BJ (cell line): ENCODE results near the gene PLA2G2E. TPM values are rescaled to one million over a fixed set of nuclear protein-coding genes. Genes with fewer than 3 reads are reported as not detected.
"Not testable (repeated sequence)": the region's sequence is repeated elsewhere in the genome, so short reads cannot be mapped to it uniquely, and the experiment has no call there.

Source experiments
- CTCF ChIA-PET: fragments of 350-600 bp; formaldehyde crosslinking; extraction: SDS; loops from one replicate; lab custom pipeline; 2021; ENCODE audit warnings: antibody characterized with exemption, inconsistent platforms; lab: Yijun Ruan, JAX
- POLR2A ChIA-PET: fragments of 300-600 bp; sonication (Branson Sonifier 250); formaldehyde crosslinking; extraction: SDS; loops from one replicate; lab custom pipeline; 2021; ENCODE audit warnings: antibody characterized with exemption; lab: Charles Lee
- DNase-seq: peaks from one replicate; pipeline ENCODE4 v3.0.0-alpha.2; 2011; ENCODE audit warnings: low read depth
- H3K27me3 ChIP-seq: 2 replicates; pipeline ENCODE4 v1.6.0; 2011; ENCODE audit warnings: low read length; ENCODE audit not compliant: control insufficient read depth, insufficient read depth
- H3K36me3 ChIP-seq: 2 replicates; pipeline ENCODE4 v1.5.1; 2011; ENCODE audit warnings: low read length; ENCODE audit not compliant: control insufficient read depth, insufficient read depth
- H3K4me3 ChIP-seq: 2 replicates; pipeline ENCODE4 v1.5.1; 2011; ENCODE audit warnings: low read depth, mild to moderate bottlenecking, control low read depth, low read length
- CTCF ChIP-seq: IDR thresholded peaks from 2 replicates; pipeline ENCODE4 v1.5.1; 2011; ENCODE audit warnings: low read depth, mild to moderate bottlenecking, control low read depth, inconsistent platforms, low read length, moderate library complexity; ENCODE audit not compliant: insufficient read depth
- polyA plus RNA-seq: library from polyadenylated mRNA; depleted of rRNA; stranded (reverse); fragments of >200 nt; gene quantifications from 2 replicates; pipeline ENCODE4 v1.2.3, GENCODE V29; 2011

The PLA2G2E gene
- polyA plus RNA-seq, 1 experiment = not detected

GRCh38 chr1:19882111-19883071 is 41.0 kb downstream of the PLA2G2E start, which contains the start of gene OTUD3:
Gene OTUD3, plus strand, starts transcription at chr1:19882395. Its CDS starts 119 bp downstream, at chr1:19882514.
- peak; percentile 93 for TF ChIP-seq CTCF

GRCh38 chr1:19880841-19881240 is 42.6 kb downstream of the PLA2G2E start:
- H3K4me3 ChIP-seq, DNase-seq, H3K27me3 ChIP-seq, H3K36me3 ChIP-seq, POLR2A ChIA-PET: not testable (repeated sequence)
- CTCF ChIA-PET = interaction anchor here (0.7 to 3.9 kb wide), 8 partner anchors 10 to 917 kb away, joined by 3 to 34 read pairs (median 5); no protein-coding TSS in a partner anchor

More at GRCh38 chr1:19882111-19883071, 41.0 kb downstream of the PLA2G2E start, which contains the start of gene OTUD3:
- peak; percentile 81 for DNase-seq
- Histone ChIP-seq H3K27me3 (no peaks in the 10 kb centered on the region), H3K4me3 (peak within 1 kb of the TSS; percentile 84), H3K36me3 (no peaks in the 10 kb centered on the region)
- POLR2A ChIA-PET = no interaction called here
- CTCF ChIA-PET = interaction anchor here (0.6 to 3.9 kb wide), 28 partner anchors 8 to 222 kb away, joined by 3 to 34 read pairs (median 4); no protein-coding TSS in a partner anchor

DNA sequence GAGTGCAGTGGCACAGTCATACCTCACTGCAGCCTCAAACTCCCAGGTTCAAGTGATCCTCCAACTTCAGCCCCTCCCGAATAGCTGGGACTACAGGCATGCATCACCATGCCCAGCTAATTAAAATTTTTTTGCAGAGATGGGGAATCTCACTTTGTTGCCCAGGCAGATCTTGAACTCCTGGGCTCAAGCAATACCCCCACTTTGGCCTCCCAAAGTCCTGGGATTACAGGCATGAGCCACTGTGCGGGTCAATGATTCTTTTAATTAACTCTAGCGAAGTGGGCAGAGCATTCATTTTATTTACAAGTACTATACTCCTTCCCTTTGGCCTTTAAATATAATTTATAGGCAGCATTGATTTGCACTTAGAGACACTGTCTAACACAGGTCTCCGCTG is 43.8 kb downstream of the PLA2G2E start:
- no peak for TF ChIP-seq CTCF
- ChIA-PET CTCF (interaction anchor here (0.6 to 3.5 kb wide), 3 partner anchors 11 to 219 kb away, joined by 3 to 34 read pairs (median 6); no protein-coding TSS in a partner anchor), POLR2A (no interaction called here)
- Histone ChIP-seq H3K36me3 (no peaks in the 10 kb centered on the region), H3K27me3 (no peaks in the 10 kb centered on the region), H3K4me3 (no peak overlapping the region)
- no peak for DNase-seq

GRCh38 chr1:19879227-19879626 is 44.2 kb downstream of the PLA2G2E start:
- DNase-seq = no peak
- no peaks in the 10 kb centered on the region for H3K27me3 ChIP-seq
- no peaks in the 10 kb centered on the region for H3K36me3 ChIP-seq
- POLR2A ChIA-PET = no interaction called here
- CTCF ChIA-PET = interaction anchor here (0.6 to 1.7 kb wide), 3 partner anchors 163 to 219 kb away, joined by 3 to 6 read pairs (median 3); no protein-coding TSS in a partner anchor
- H3K4me3 ChIP-seq = no peak overlapping the region
- TF ChIP-seq CTCF = no peak

GRCh38 chr1:19878637-19878985 is 44.8 kb downstream of the PLA2G2E start:
- POLR2A ChIA-PET = no interaction called here
- no peak for TF ChIP-seq CTCF
- Histone ChIP-seq H3K4me3 (no peak overlapping the region), H3K27me3 (no peaks in the 10 kb centered on the region), H3K36me3 (no peaks in the 10 kb centered on the region)
- CTCF ChIA-PET = interaction anchor here (0.9 to 1.1 kb wide), 3 partner anchors 17 to 174 kb away, joined by 3 to 4 read pairs (median 3); no protein-coding TSS in a partner anchor
- DNase-seq = no peak
